Measurements from ENCODE around the gene TSPAN5. TPM values are rescaled to one million over a fixed set of nuclear protein-coding genes. Genes with fewer than 3 reads are reported as not detected.

The TSPAN5 gene
- total and polyA plus RNA-seq, 9 of the 15 experiments (the other 6 are each of a cell fraction or from before 2014, with no cell fraction given) = 0.58 to 6.6 (median 0.73) TPM

- TF ChIP-seq EWSR1 (IDR thresholded peaks at IDR 0.05; ENCODE audit: borderline replicate concordance, low read depth, partially characterized antibody) = no peak
- no peak for TF ChIP-seq TBP (optimal IDR thresholded peaks at IDR 0.05; ENCODE audit: low read depth, low read length)
- TF ChIP-seq NFIC (IDR thresholded peaks at IDR 0.05) = peak; percentile 30; the same call in 1 of the 2 replicates
- peak; percentile 90 for TF ChIP-seq JUND (IDR thresholded peaks at IDR 0.05; ENCODE audit: borderline replicate concordance, low read depth, low read length)
- TF ChIP-seq JUND (tag; IDR thresholded peaks at IDR 0.05; ENCODE audit: borderline replicate concordance, low read depth, low read length) = peak; percentile 50; the same call in 1 of the 3 replicates
- peak; percentile 28; the same call in 1 of the 2 replicates for TF ChIP-seq DPF2 (IDR thresholded peaks at IDR 0.05)
- TF ChIP-seq SMAD4 (CRISPR knock-in tag; conservative IDR thresholded peaks at IDR 0.05) = peak; percentile 18; the same call in 1 of the 2 replicates
Observed at GRCh38 chr4:98516042-98516440, 142.4 kb downstream of the TSPAN5 start (continued).

DNA sequence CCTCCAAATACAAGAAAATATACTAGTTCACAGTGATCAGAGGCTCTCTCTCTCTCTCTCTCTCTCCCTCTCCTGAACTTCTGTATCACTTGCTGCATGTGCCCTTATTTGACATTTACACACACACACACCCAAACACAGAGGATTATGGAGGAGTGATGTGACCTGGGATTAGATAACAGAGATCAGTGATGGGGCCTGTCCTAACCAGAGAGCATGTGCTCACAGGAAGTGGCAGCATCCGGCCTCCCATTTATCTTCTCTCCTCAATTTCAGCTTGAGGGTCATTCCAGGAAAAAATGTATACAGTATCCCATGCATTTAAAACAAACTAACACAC is 143.0 kb downstream of the TSPAN5 start:
- 0% methylated on average over 1 of the region's 1 CpG for WGBS (ENCODE audit: insufficient coverage, low coverage, missing lambda C conversion rate)
- FAIRE-seq = no peak
- peak overlapping the region; percentile 27; the same call in 1 of the 3 replicates for H3K27ac ChIP-seq (ENCODE audit: extremely low read depth, low read depth, low read length)
- TF ChIP-seq DMBX1 (CRISPR knock-in tag; IDR thresholded peaks at IDR 0.05; ENCODE audit: borderline replicate concordance) = no peak
- TF ChIP-seq ATF3 (IDR thresholded peaks at IDR 0.05) = no peak
- no peak for TF ChIP-seq ATF3 (CRISPR knock-in tag; conservative IDR thresholded peaks at IDR 0.05)
- TF ChIP-seq SMAD4 (CRISPR knock-in tag; conservative IDR thresholded peaks at IDR 0.05) = peak; percentile 32; the same call in 1 of the 2 replicates
- TF ChIP-seq BHLHE40 (IDR thresholded peaks at IDR 0.05; ENCODE audit: low read length) = 0 out of 2 replicates have a peak, but pooled peaks have one; percentile 21
- no peak for TF ChIP-seq XRCC4 (IDR thresholded peaks at IDR 0.05; ENCODE audit: extremely low read depth, insufficient read depth, insufficient read length)
- TF ChIP-seq POLR3G (IDR thresholded peaks at IDR 0.05; ENCODE audit: extremely low read depth, insufficient read length, insufficient replicate concordance) = no peak
- no peak for TF ChIP-seq ATF7 (IDR thresholded peaks at IDR 0.05)
- TF ChIP-seq VEZF1 (CRISPR knock-in tag; IDR thresholded peaks at IDR 0.05) = no peak; the same call in 1 of the 2 replicates
- TF ChIP-seq FOXJ3 (CRISPR knock-in tag; IDR thresholded peaks at IDR 0.05) = no peak
- peak; percentile 63 for TF ChIP-seq GABPA (tag; conservative IDR thresholded peaks at IDR 0.05; ENCODE audit: low read depth)
- TF ChIP-seq RCOR1 (IDR thresholded peaks at IDR 0.05; ENCODE audit: borderline replicate concordance in 1 of 2, low read depth in 2 of 2, low read length in 2 of 2) = peak in 1 of 2 experiments; percentile 76; a peak in 2 of 4 replicates
- no peak for TF ChIP-seq NR2C2 (CRISPR knock-in tag; IDR thresholded peaks at IDR 0.05)
- TF ChIP-seq NR2C2 (tag; IDR thresholded peaks at IDR 0.05) = peak; percentile 57
- no peak for TF ChIP-seq SIN3A (IDR thresholded peaks at IDR 0.05; ENCODE audit: borderline replicate concordance in 2 of 2, control insufficient read depth in 1 of 2, low read depth in 2 of 2, low read length in 2 of 2)

More for the DNA sequence above, 143.0 kb downstream of the TSPAN5 start:
- Histone ChIP-seq H2AFZ (ENCODE audit: low read depth, low read length) (peak overlapping the region; percentile 62), H3K79me2 (ENCODE audit: control insufficient read depth, insufficient read depth, low read length) (no peaks in the 10 kb centered on the region), H3K4me1 (replicated peaks in 1 of 2; ENCODE audit: control insufficient read depth in 2 of 2, insufficient read depth in 2 of 2, low read length in 2 of 2) (peaks cover 7 to 33% of the 10 kb centered on the region in 2 experiments), H3K9ac (ENCODE audit: insufficient read depth in 1 of 2, low read depth in 2 of 2, low read length in 2 of 2) (no peak overlapping the region), H3K27me3 (ENCODE audit: control insufficient read depth in 2 of 2, insufficient read depth in 2 of 2, low read length in 2 of 2) (no peaks in the 10 kb centered on the region), H3K4me3 (no peak overlapping the region), H3K4me2 (ENCODE audit: insufficient read depth, low read length) (peak overlapping the region; percentile 34; the same call in 1 of the 2 replicates), H3K9me1 (ENCODE audit: control insufficient read depth, insufficient read depth, low read length) (no peaks in the 10 kb centered on the region), H3K36me3 (ENCODE audit: control insufficient read depth, insufficient read depth, low read length) (no peaks in the 10 kb centered on the region), H4K20me1 (replicated peaks; ENCODE audit: control insufficient read depth, insufficient read depth, low read length) (no peaks in the 10 kb centered on the region), H3K9me3 (replicated peaks; ENCODE audit: control insufficient read depth, insufficient read depth, low read depth, low read length) (no peaks in the 10 kb centered on the region)
- in situ Hi-C loops (cut with MboI) = no loop called here
- ChIA-PET POLR2A (interaction anchor here (0.6 kb wide), 1 partner anchor 414 kb away, joined by 3 read pairs; the partner anchor contains the start of gene EIF4E), CTCF (ENCODE audit: low intra/inter-chr PET ratio) (no interaction called here)
- DNase-seq (ENCODE audit: extremely low read depth in 1 of 4, low spot score in 3 of 4) = peak in 1 of 4 experiments; percentile 48
- ATAC-seq = peak; percentile 46
- no TSS peak for BruUV-seq (replicated peaks)
- intact Hi-C loops (cut with micrococcal nuclease) = no loop called here

Data from K562 (cell line).